Endothelial cell of umbilical vein (primary cell): ENCODE data around the gene ADRM1. TPM values are rescaled to one million over a fixed set of nuclear protein-coding genes. Genes with fewer than 3 reads are reported as not detected.

ENCODE experiments used
- BruUV-seq: library from RNA; stranded (reverse); fragments of 400-500 nt; replicated peaks from 2 replicates; lab custom pipeline; 2021; lab: Mats Ljungman, UMichigan
- CTCF ChIA-PET: fragments of 300-600, 350-600 bp; sonication (Branson Sonifier 250); formaldehyde crosslinking; loops from one replicate; lab custom pipeline; 2021; ENCODE audit warnings: antibody characterized with exemption, inconsistent platforms; lab: Charles Lee
- POLR2A ChIA-PET: fragments of 300-600, 350-600 bp; sonication (Branson Sonifier 250); formaldehyde crosslinking; loops from one replicate; lab custom pipeline; 2021; ENCODE audit warnings: antibody characterized with exemption, inconsistent platforms; lab: Charles Lee
- DNase-seq: peaks from one replicate; pipeline ENCODE4 v3.0.0-alpha.2; 2011; ENCODE audit warnings: low read depth, low spot score
- FAIRE-seq: peaks from 2 replicates; lab custom pipeline; 2011; peaks lifted over from hg19 to GRCh38; lab: Jason Lieb, UNC
- H2AFZ ChIP-seq: 2 replicates; pipeline ENCODE4 v1.6.0; 2012; ENCODE audit warnings: low read depth, low read length, control low read depth, inconsistent platforms
- H3K27ac ChIP-seq: 2 replicates; pipeline ENCODE4 v1.5.1; 2011; ENCODE audit warnings: low read depth, mild to moderate bottlenecking, control low read depth, low read length, moderate library complexity; ENCODE audit not compliant: insufficient read depth
- H3K27me3 ChIP-seq, 2 experiments: 2 replicates each; pipeline versions ENCODE4 v1.6.0 to v1.6.1; 2011; ENCODE audit warnings: low read length in 2 of 2, mixed read lengths in 1 of 2; ENCODE audit not compliant: control insufficient read depth in 2 of 2, insufficient read depth in 2 of 2
- H3K36me3 ChIP-seq, 2 experiments: 2 replicates in 1 of 2; 3 replicates in 1 of 2; pipeline ENCODE4 v1.5.1; 2011; ENCODE audit warnings: low read length in 2 of 2, mild to moderate bottlenecking in 1 of 2, moderate library complexity in 1 of 2; ENCODE audit not compliant: control insufficient read depth in 2 of 2, insufficient read depth in 2 of 2; ENCODE audit errors: extremely low read depth in 1 of 2
- H3K4me1 ChIP-seq: 3 replicates; pipeline ENCODE4 v1.5.1; 2011; ENCODE audit warnings: mild to moderate bottlenecking, low read length; ENCODE audit not compliant: control insufficient read depth, insufficient read depth; ENCODE audit errors: extremely low read depth
- H3K4me2 ChIP-seq: 2 replicates; pipeline ENCODE4 v1.6.1; 2011; ENCODE audit warnings: low read length, control low read depth, mixed read lengths; ENCODE audit not compliant: insufficient read depth
- H3K4me3 ChIP-seq, 3 experiments: fragments of 200-600 bp in 1 of 3; sonication (generic), shearing (Covaris generic) in 1 of 3; replicated peaks in 1 of 3; 2 replicates each; pipeline ENCODE4 v1.5.1; 2011 to 2016; ENCODE audit warnings: control low read depth in 3 of 3, low read length in 3 of 3, mild to moderate bottlenecking in 2 of 3, inconsistent platforms in 1 of 3, low read depth in 1 of 3, moderate library complexity in 1 of 3; ENCODE audit not compliant: insufficient read depth in 1 of 3
- H3K79me2 ChIP-seq: 2 replicates; pipeline ENCODE4 v1.6.0; 2012; ENCODE audit warnings: low read length, inconsistent platforms; ENCODE audit not compliant: control insufficient read depth, insufficient read depth
- H3K9ac ChIP-seq: replicated peaks from 2 replicates; pipeline ENCODE3; 2011; ENCODE audit warnings: low read length, control low read depth; ENCODE audit not compliant: insufficient read depth; ENCODE audit errors: extremely low read depth
- H3K9me1 ChIP-seq: replicated peaks from 3 replicates; pipeline ENCODE4 v1.6.0; 2011; ENCODE audit warnings: mild to moderate bottlenecking, low read length; ENCODE audit not compliant: control insufficient read depth, insufficient read depth; ENCODE audit errors: extremely low read depth
- H3K9me3 ChIP-seq: replicated peaks from 2 replicates; pipeline ENCODE4 v1.5.1; 2012; ENCODE audit warnings: low read length, inconsistent platforms; ENCODE audit not compliant: control insufficient read depth, insufficient read depth
- H4K20me1 ChIP-seq: replicated peaks from 2 replicates; pipeline ENCODE3; 2011; ENCODE audit warnings: mild to moderate bottlenecking, low read length; ENCODE audit not compliant: control insufficient read depth, insufficient read depth; ENCODE audit errors: extremely low read depth
- CTCF ChIP-seq, 2 donors: IDR thresholded peaks; 1 replicate in 1 of 2; 2 replicates in 1 of 2; pipeline ENCODE4 v1.5.1; 2011; ENCODE audit warnings: low read length in 2 of 2, mild to moderate bottlenecking in 2 of 2, moderate library complexity in 2 of 2, control low read depth in 1 of 2, inconsistent platforms in 1 of 2, low read depth in 1 of 2; ENCODE audit not compliant: insufficient read depth in 1 of 2; ENCODE audit errors: extremely low read depth in 1 of 2
- FOS ChIP-seq: IDR thresholded peaks from 2 replicates; pipeline ENCODE4 v1.6.1; 2011; ENCODE audit warnings: mild to moderate bottlenecking, low read length, moderate library complexity, borderline replicate concordance; ENCODE audit not compliant: insufficient read depth
- GATA2 ChIP-seq: IDR thresholded peaks from 2 replicates; pipeline ENCODE4 v1.7.0; 2011; ENCODE audit warnings: low read depth, mild to moderate bottlenecking, moderate library complexity, mixed read lengths, low read length; ENCODE audit not compliant: insufficient read length, insufficient read depth
- MAX ChIP-seq: IDR thresholded peaks from 2 replicates; pipeline ENCODE4 v1.6.1; 2011; ENCODE audit not compliant: insufficient read depth, insufficient read length
- MYC ChIP-seq: IDR thresholded peaks from one replicate; pipeline ENCODE4 v1.6.1; 2011; ENCODE audit warnings: mild to moderate bottlenecking, low read depth, low read length
- POLR2A ChIP-seq: IDR thresholded peaks from 2 replicates; pipeline ENCODE4 v1.6.1; 2012; ENCODE audit warnings: low read depth, mild to moderate bottlenecking, control low read depth, low read length
- POLR2AphosphoS5 ChIP-seq: IDR thresholded peaks from 2 replicates; pipeline ENCODE4 v1.6.1; 2012; ENCODE audit warnings: low read depth, mild to moderate bottlenecking, control low read depth, low read length, moderate library complexity; ENCODE audit not compliant: insufficient read depth
- dilution Hi-C: fragments of 300-500 bp; cut with MboI; formaldehyde crosslinking; loops from one replicate; pipeline ENCODE4 v1.15.0; 2019; ENCODE audit warnings: low sequenced_read_pairs; ENCODE audit not compliant: extremely low pct_ligation_motif_present
- intact Hi-C: fragments of 100-400 bp; cut with micrococcal nuclease; formaldehyde crosslinking; loops from one replicate; pipeline ENCODE4 v1.10.0; 2022
- polyA plus RNA-seq, 4 experiments: library from polyadenylated mRNA; depleted of rRNA in 3 of 4; stranded (reverse) in 3 of 4; unstranded in 1 of 4; fragments of >200 nt; gene quantifications; 2 replicates each; pipeline versions ENCODE4 v1.2.1 to v1.2.3, GENCODE V29; 2011 to 2012; ENCODE audit warnings: missing spikeins in 1 of 4
- total RNA-seq: library from RNA; stranded (reverse); gene quantifications from 2 replicates; pipeline ENCODE4 v1.2.3, GENCODE V29; 2021

The ADRM1 gene
- total and polyA plus RNA-seq, 2 donors (not counting 3 experiments of a cell fraction or from before 2014, with no cell fraction given) = 154 to 179 TPM

GRCh38 chr20:62338294-62338620 lies 35.5 kb downstream of the ADRM1 start:
- CTCF ChIA-PET = no interaction called here
- H3K9me1 ChIP-seq = no peaks in the 10 kb centered on the region
- H3K27me3 ChIP-seq = no peaks in the 10 kb centered on the region
- dilution Hi-C loops (no loop called here), intact Hi-C loops (no loop called here)
- TF ChIP-seq POLR2A (no peak), MYC (no peak), POLR2AphosphoS5 (no peak), GATA2 (no peak), CTCF (IDR thresholded peaks at IDR 0.05; ENCODE audit: extremely low read depth in 1 of 2, insufficient read depth in 1 of 2, low read depth in 1 of 2, low read length in 2 of 2) (no peak), MAX (no peak), FOS (no peak)
- H2AFZ ChIP-seq = no peak overlapping the region
- peaks cover 3 to 33% of the 10 kb centered on the region in 2 experiments for H3K36me3 ChIP-seq
- BruUV-seq = no TSS peak
- DNase-seq = no peak
- H3K4me3 ChIP-seq = no peak overlapping the region
- H3K27ac ChIP-seq = no peak overlapping the region
- no peaks in the 10 kb centered on the region for H4K20me1 ChIP-seq
- H3K79me2 ChIP-seq = peaks cover 3% of the 10 kb centered on the region
- POLR2A ChIA-PET = no interaction called here
- H3K9ac ChIP-seq = no peak overlapping the region
- no peak for FAIRE-seq
- H3K4me1 ChIP-seq = no peaks in the 10 kb centered on the region
- no peaks in the 10 kb centered on the region for H3K9me3 ChIP-seq
- no peak overlapping the region for H3K4me2 ChIP-seq
